ENCODE data around the gene STX8. TPM values are rescaled to one million over a fixed set of nuclear protein-coding genes. Genes with fewer than 3 reads are reported as not detected.
A peak's percentile ranks its signal among the peaks of the same experiment; 100 is the strongest.
"Not testable (repeated sequence)": the region's sequence is repeated elsewhere in the genome, so short reads cannot be mapped to it uniquely, and the experiment has no call there.

Gene STX8
- total RNA-seq, 1 donor from 2014 or later: 31.2 TPM

DNA sequence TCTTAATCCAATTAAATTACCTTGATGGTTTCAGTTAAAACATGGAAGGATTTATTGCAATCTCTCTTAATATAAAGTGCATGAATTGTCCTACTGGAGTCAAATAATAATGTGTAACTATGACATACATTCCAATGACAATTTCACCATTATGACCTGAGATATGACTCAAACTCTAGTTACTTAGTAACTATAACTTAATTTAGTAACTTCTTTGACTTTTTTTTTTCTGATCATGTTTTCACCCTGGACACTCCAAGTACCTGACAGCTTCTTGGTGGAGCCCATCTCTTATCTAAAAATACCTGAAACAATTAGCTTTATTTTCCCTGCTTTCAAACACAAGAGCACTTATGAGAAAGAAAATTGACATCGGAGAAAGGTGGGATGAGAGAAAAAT, 123.7 kb downstream of the STX8 start:
- Histone ChIP-seq H3K27ac (no peak overlapping the region), H3K36me3 (no peaks in the 10 kb centered on the region), H3K4me1 (no peaks in the 10 kb centered on the region), H3K9me3 (no peaks in the 10 kb centered on the region), H3K4me3 (no peak overlapping the region), H3K27me3 (no peaks in the 10 kb centered on the region)
- intact Hi-C loops (cut with DNase I): no loop called here
- no peak for TF ChIP-seq POLR2A (IDR thresholded peaks at IDR 0.05)
- TF ChIP-seq POLR2AphosphoS5 (IDR thresholded peaks at IDR 0.05; ENCODE audit: insufficient read depth in 1 of 2, low read depth in 1 of 2): no peak
- TF ChIP-seq, protein P1, sequence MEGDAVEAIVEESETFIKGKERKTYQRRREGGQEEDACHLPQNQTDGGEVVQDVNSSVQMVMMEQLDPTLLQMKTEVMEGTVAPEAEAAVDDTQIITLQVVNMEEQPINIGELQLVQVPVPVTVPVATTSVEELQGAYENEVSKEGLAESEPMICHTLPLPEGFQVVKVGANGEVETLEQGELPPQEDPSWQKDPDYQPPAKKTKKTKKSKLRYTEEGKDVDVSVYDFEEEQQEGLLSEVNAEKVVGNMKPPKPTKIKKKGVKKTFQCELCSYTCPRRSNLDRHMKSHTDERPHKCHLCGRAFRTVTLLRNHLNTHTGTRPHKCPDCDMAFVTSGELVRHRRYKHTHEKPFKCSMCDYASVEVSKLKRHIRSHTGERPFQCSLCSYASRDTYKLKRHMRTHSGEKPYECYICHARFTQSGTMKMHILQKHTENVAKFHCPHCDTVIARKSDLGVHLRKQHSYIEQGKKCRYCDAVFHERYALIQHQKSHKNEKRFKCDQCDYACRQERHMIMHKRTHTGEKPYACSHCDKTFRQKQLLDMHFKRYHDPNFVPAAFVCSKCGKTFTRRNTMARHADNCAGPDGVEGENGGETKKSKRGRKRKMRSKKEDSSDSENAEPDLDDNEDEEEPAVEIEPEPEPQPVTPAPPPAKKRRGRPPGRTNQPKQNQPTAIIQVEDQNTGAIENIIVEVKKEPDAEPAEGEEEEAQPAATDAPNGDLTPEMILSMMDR (IDR thresholded peaks at IDR 0.05): no peak
- no peak for DNase-seq (ENCODE audit: extremely low spot score in 2 of 2)

DNA sequence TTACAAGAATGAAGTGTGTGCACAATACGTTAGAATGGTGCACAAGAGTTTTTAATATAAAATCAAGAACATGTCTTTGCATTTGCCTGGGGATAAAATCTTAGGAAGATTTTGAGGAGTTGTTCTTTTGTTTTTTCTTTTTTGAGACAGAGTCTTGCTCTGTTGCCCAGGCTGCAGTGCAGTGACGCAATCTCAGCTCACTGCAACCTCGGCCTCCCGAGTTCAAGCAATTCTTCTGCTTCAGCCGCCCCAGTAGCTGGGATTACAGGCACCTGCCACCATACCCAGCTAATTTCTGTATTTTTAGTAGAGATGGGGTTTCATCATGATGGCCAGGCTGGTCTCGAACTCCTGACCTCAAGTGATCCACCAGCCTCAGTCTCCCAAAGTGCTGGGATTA, 128.3 kb downstream of the STX8 start:
- H3K9me3 ChIP-seq; H3K27ac ChIP-seq; H3K4me3 ChIP-seq; H3K4me1 ChIP-seq; H3K36me3 ChIP-seq; intact Hi-C loops (cut with DNase I); H3K27me3 ChIP-seq; DNase-seq (ENCODE audit: extremely low spot score in 2 of 2): not testable (repeated sequence)

DNA sequence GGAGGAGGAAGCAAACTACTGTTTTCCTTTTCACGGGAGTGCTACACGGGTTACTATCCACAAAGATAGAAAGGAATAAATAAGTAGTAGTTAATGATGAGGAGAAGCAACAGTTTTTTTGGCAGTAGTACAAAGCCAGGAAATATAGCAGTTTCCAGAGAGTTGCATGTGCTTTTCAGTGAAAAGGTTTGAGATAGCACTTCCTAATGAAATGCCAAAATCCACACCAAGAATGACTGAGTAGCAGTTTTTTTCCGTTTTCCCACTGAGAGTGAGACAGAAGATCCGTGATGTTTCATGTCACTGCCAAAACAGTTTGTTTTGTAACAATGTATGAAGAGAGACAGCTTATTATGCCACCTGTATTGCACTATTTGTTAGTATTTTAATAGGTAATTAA, 129.1 kb downstream of the STX8 start:
- TF ChIP-seq POLR2A (IDR thresholded peaks at IDR 0.05): no peak
- TF ChIP-seq POLR2AphosphoS5 (IDR thresholded peaks at IDR 0.05; ENCODE audit: insufficient read depth in 1 of 2, low read depth in 1 of 2): peak in 1 of 2 donors; percentile 44
- intact Hi-C loops (cut with DNase I): no loop called here
- no peak for DNase-seq (ENCODE audit: extremely low spot score in 2 of 2)
- no peak overlapping the region for H3K4me3 ChIP-seq
- no peaks in the 10 kb centered on the region for H3K27me3 ChIP-seq
- H3K27ac ChIP-seq: no peak overlapping the region
- H3K36me3 ChIP-seq: no peaks in the 10 kb centered on the region
- no peaks in the 10 kb centered on the region for H3K4me1 ChIP-seq
- no peaks in the 10 kb centered on the region for H3K9me3 ChIP-seq

DNA sequence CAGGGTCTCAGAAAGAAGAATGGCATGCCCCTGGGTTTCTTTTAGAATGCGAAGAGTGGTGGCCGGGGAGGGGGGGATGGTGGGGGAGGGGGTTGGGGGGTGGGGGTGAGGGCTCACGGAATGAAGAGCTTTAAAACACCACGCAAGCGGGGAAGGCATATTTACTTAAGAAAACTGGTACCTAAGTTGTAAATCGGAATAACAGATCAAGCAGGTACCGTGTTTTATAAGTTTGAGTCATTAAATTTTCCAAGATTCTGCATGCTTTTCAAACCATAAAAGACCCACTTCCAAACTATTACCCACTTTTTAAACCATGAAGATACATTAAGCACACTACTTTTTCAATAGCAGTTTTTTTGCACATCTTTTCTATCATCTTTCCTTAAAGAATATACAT, 130.2 kb downstream of the STX8 start:
- no peak for DNase-seq (ENCODE audit: extremely low spot score in 2 of 2)
- TF ChIP-seq POLR2AphosphoS5 (IDR thresholded peaks at IDR 0.05; ENCODE audit: insufficient read depth in 1 of 2, low read depth in 1 of 2): no peak
- TF ChIP-seq, protein P1 (IDR thresholded peaks at IDR 0.05): no peak
- no peak for TF ChIP-seq POLR2A (IDR thresholded peaks at IDR 0.05)
- Histone ChIP-seq H3K36me3 (no peaks in the 10 kb centered on the region), H3K4me1 (no peaks in the 10 kb centered on the region), H3K4me3 (no peak overlapping the region), H3K27ac (no peak overlapping the region), H3K9me3 (no peaks in the 10 kb centered on the region), H3K27me3 (no peaks in the 10 kb centered on the region)
- intact Hi-C loops (cut with DNase I): no loop called here

DNA sequence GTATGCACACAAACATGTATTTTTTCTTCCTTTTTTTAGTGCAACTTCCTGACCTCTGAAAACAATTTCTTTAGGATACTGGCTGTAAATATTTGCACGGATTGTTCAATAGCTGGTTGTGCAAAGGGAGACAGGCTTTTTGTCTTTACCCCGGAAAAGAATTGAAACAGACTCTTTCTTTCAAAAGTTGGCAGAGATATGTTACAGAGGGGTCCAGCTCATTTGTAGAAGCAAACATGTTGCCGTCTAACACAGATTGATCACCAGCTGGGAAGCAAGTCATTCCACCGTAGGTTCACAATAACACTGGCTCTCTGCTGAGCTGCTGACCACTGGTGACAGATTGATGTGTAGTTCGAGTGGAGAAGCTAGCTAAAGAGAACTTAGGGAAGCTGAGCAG, 130.9 kb downstream of the STX8 start:
- Histone ChIP-seq H3K36me3 (no peaks in the 10 kb centered on the region), H3K4me1 (no peaks in the 10 kb centered on the region), H3K4me3 (no peak overlapping the region), H3K9me3 (no peaks in the 10 kb centered on the region), H3K27me3 (no peaks in the 10 kb centered on the region), H3K27ac (no peak overlapping the region)
- no peak for TF ChIP-seq POLR2AphosphoS5 (IDR thresholded peaks at IDR 0.05; ENCODE audit: insufficient read depth in 1 of 2, low read depth in 1 of 2)
- TF ChIP-seq, protein P1 (IDR thresholded peaks at IDR 0.05): no peak
- no peak for TF ChIP-seq POLR2A (IDR thresholded peaks at IDR 0.05)
- DNase-seq (ENCODE audit: extremely low spot score in 2 of 2): no peak
- intact Hi-C loops (cut with DNase I): no loop called here

DNA sequence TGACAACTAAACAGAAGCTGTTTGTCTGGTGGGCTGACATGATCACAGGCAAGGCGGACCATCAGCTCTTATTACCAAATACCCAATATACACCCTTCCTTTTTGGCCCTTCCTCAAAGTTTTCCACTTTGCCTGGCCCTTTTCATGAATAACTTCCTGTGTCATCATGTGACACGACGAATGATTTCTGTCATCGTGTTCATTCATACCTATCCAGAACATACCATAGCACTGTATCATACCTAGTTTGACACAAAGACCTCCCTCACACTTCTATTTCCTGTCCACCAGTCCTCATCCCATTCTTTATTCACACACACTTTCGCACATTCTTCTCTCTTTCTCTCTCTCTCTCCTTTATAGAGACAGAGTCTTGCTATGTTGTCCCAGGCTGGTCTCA, 131.8 kb downstream of the STX8 start:
- TF ChIP-seq, protein P1 (IDR thresholded peaks at IDR 0.05): no peak
- TF ChIP-seq POLR2A (IDR thresholded peaks at IDR 0.05) (no peak), POLR2AphosphoS5 (IDR thresholded peaks at IDR 0.05; ENCODE audit: insufficient read depth in 1 of 2, low read depth in 1 of 2) (no peak)
- intact Hi-C loops (cut with DNase I): no loop called here
- H3K4me3 ChIP-seq: no peak overlapping the region
- H3K36me3 ChIP-seq: no peaks in the 10 kb centered on the region
- H3K27ac ChIP-seq: no peak overlapping the region
- no peak for DNase-seq (ENCODE audit: extremely low spot score in 2 of 2)
- H3K9me3 ChIP-seq: no peaks in the 10 kb centered on the region
- H3K27me3 ChIP-seq: no peaks in the 10 kb centered on the region
- no peaks in the 10 kb centered on the region for H3K4me1 ChIP-seq

Data from vagina (tissue), 2 donors.